Chondrocyte (in vitro differentiated cells): Measurements from ENCODE around the gene MT1F. TPM values are rescaled to one million over a fixed set of nuclear protein-coding genes. Genes with fewer than 3 reads are reported as not detected.

Experiments used
- DNase-seq: peaks from one replicate; pipeline ENCODE4 v3.0.0; 2021; ENCODE audit warnings: mixed read lengths, low spot score
- H3K27ac Mint-ChIP-seq: one replicate; pipeline ENCODE4 v1.8.0; 2021; ENCODE audit warnings: mild to moderate bottlenecking, moderate library complexity, mixed read lengths; ENCODE audit not compliant: unreplicated experiment
- H3K27me3 Mint-ChIP-seq: 2 replicates; pipeline ENCODE4 v1.8.0; 2021; ENCODE audit warnings: low read depth, mixed read lengths
- H3K36me3 Mint-ChIP-seq: 2 replicates; pipeline ENCODE4 v1.8.0; 2021; ENCODE audit warnings: low read depth, mixed read lengths
- H3K4me1 Mint-ChIP-seq: 2 replicates; pipeline ENCODE4 v1.8.0; 2021; ENCODE audit warnings: low read depth, mild to moderate bottlenecking, mixed read lengths
- H3K4me3 Mint-ChIP-seq: one replicate; pipeline ENCODE4 v1.8.0; 2021; ENCODE audit warnings: mild to moderate bottlenecking, moderate library complexity, mixed read lengths; ENCODE audit not compliant: unreplicated experiment
- H3K9me3 Mint-ChIP-seq: 2 replicates; pipeline ENCODE4 v1.8.0; 2021; ENCODE audit warnings: low read depth, mixed read lengths
- total RNA-seq: library from RNA; stranded (reverse); gene quantifications from 3 replicates; pipeline ENCODE4 v1.2.1, GENCODE V29; 2021
- TF ChIP-seq, protein P1 (sequence below): fragments of 200-600 bp; sonication (generic); IDR thresholded peaks from 2 replicates; pipeline ENCODE4 v1.5.0; 2021; ENCODE audit warnings: antibody characterized with exemption, mild to moderate bottlenecking, moderate library complexity

The MT1F gene
- total RNA-seq, 1 donor from 2014 or later, result 5.8 TPM

DNA sequence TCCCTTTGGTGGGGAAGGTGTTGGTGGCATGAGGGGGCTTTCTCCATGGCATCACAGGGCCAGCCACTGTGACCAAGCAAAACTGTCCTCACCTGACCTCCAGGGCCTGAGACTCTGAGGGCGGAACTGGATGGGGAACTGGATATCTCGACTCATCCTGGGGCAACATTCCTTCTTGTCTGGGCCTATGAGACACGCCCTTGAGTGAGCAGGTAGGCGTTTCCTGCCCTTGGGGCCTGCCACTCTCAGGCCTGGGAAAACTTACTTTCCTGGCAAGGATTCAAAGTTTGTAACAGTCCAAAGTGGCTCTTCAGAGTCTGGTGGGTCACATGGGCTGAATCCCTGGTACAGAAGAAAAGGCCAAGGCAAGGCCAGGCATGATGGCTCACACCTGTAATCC lies 34.1 kb downstream of the MT1F start:
- H3K36me3 Mint-ChIP-seq, result peaks cover 4% of the 10 kb centered on the region
- H3K27ac Mint-ChIP-seq, result peak overlapping the region; percentile 75
- no peak for DNase-seq
- H3K4me3 Mint-ChIP-seq, result no peak overlapping the region
- no peaks in the 10 kb centered on the region for H3K27me3 Mint-ChIP-seq
- H3K4me1 Mint-ChIP-seq, result peaks cover 27% of the 10 kb centered on the region
- H3K9me3 Mint-ChIP-seq, result peaks cover 11% of the 10 kb centered on the region
- TF ChIP-seq, protein P1, sequence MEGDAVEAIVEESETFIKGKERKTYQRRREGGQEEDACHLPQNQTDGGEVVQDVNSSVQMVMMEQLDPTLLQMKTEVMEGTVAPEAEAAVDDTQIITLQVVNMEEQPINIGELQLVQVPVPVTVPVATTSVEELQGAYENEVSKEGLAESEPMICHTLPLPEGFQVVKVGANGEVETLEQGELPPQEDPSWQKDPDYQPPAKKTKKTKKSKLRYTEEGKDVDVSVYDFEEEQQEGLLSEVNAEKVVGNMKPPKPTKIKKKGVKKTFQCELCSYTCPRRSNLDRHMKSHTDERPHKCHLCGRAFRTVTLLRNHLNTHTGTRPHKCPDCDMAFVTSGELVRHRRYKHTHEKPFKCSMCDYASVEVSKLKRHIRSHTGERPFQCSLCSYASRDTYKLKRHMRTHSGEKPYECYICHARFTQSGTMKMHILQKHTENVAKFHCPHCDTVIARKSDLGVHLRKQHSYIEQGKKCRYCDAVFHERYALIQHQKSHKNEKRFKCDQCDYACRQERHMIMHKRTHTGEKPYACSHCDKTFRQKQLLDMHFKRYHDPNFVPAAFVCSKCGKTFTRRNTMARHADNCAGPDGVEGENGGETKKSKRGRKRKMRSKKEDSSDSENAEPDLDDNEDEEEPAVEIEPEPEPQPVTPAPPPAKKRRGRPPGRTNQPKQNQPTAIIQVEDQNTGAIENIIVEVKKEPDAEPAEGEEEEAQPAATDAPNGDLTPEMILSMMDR, result no peak

DNA sequence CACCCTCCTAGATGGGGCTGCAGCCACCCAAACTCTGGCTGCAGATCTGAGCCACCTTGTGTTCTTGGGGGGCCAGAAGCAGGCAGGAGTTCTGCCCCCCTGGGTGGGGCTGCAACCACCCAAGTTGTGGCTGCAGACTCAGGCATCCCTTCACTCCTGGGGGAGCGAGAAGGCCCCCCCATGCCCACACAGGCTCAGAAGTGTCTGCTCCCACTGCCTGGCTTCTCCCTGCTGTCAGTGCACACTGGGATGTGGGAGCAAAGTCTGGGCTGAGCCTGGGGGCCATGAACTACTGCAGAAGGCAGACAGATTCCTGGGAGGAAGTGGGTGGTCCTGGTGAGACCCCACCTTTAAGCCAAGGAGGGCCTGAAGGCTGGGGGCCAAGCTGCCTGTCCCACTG lies 37.5 kb downstream of the MT1F start:
- Mint-ChIP-seq H3K4me1 (peaks cover 13% of the 10 kb centered on the region), H3K9me3 (peaks cover 4% of the 10 kb centered on the region), H3K27me3 (no peaks in the 10 kb centered on the region), H3K4me3 (no peak overlapping the region), H3K36me3 (no peaks in the 10 kb centered on the region), H3K27ac (no peak overlapping the region)
- no peak for DNase-seq
- TF ChIP-seq, protein P1, result no peak

DNA sequence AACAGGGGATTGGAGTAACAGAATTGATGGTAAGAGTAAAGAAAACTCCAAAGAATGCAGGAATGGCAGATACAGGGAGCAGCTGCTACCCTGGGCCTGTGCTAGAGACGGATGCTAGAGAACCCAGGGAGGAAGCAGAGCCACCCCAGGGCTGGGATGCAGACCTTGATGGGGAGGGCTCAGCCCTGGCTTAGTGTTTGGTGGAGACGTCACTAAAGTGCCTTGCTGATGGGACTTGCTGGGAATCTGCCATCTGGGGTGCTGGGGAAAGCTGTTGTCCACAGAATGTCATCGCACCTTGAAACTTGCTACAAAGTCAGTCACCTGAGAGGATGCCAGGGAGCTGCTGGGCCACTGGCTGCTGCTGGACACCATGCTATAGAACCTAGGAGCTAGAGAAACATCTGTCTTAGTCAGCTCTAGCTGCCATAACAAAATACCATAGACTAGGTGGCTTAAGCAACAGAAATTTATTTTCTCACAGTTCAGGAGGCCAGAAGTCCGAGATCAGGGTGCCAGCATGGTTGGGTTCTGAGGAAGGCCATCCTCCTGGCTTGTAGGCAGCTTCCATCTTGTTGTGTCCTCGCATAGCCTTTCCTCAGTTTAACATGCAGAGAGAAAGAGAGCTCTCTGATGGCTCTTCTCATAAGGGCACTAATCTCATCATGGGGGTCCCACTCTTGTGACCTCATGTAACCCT lies 39.8 kb downstream of the MT1F start:
- H3K9me3 Mint-ChIP-seq, result no peaks in the 10 kb centered on the region
- TF ChIP-seq, protein P1, result no peak
- no peak overlapping the region for H3K4me3 Mint-ChIP-seq
- no peak overlapping the region for H3K27ac Mint-ChIP-seq
- H3K4me1 Mint-ChIP-seq, result peaks cover 10% of the 10 kb centered on the region
- no peaks in the 10 kb centered on the region for H3K36me3 Mint-ChIP-seq
- H3K27me3 Mint-ChIP-seq, result no peaks in the 10 kb centered on the region
- no peak for DNase-seq

DNA sequence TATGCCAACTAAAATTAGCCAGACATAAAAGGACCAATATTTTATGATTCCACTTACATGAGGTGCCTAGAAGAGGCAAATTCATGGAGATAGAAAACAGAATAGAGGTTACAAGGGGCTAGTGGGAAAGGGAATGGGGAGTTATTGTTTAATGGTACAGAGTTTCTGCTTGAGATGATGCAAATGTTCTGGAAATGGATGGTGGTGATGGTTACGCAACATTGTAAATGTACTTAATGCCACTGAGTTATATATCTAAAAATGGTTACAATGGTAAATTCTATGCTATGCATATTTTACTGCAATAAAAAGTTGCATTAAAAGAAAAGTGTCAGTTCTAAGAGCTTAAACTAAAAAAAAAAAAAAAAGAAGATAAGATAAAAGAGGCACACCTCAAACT lies 42.4 kb downstream of the MT1F start:
- DNase-seq, result no peak
- TF ChIP-seq, protein P1, result no peak
- Mint-ChIP-seq H3K9me3 (no peaks in the 10 kb centered on the region), H3K36me3 (no peaks in the 10 kb centered on the region), H3K4me3 (no peak overlapping the region), H3K27ac (peak overlapping the region; percentile 29), H3K4me1 (peaks cover 10% of the 10 kb centered on the region), H3K27me3 (no peaks in the 10 kb centered on the region)

DNA sequence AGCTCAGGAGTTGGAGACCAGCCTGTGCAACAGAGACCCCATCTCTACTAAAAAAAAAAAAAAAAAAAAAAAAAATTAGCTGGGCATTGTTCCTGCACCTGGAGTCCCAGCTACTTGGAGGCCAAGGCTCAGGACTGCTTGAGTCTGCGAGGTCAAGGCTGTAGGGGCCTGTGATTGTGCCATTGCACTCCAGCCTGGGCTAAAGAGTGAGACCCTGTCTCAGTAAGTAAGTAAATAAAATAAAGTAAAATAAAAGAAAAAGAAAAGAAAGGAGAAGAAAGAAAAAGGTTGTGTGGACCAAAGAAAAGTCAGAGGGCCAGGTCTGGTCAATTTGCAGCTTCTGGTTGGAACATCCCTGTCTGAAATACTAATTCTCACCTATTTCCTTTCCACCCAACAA lies 42.9 kb downstream of the MT1F start:
- no peak overlapping the region for H3K27ac Mint-ChIP-seq
- TF ChIP-seq, protein P1, result no peak

More for the DNA sequence above, 42.9 kb downstream of the MT1F start:
- no peak overlapping the region for H3K4me3 Mint-ChIP-seq
- peaks cover 10% of the 10 kb centered on the region for H3K4me1 Mint-ChIP-seq
- H3K36me3 Mint-ChIP-seq, result no peaks in the 10 kb centered on the region
- DNase-seq, result no peak
- H3K27me3 Mint-ChIP-seq, result no peaks in the 10 kb centered on the region
- H3K9me3 Mint-ChIP-seq, result no peaks in the 10 kb centered on the region
